H1 (cell line): ENCODE results near the gene NPBWR2. TPM values are rescaled to one million over a fixed set of nuclear protein-coding genes. Genes with fewer than 3 reads are reported as not detected.

Experiments
- SIRT6 ChIP-seq: IDR thresholded peaks from one replicate; pipeline ENCODE4 v1.7.1; 2012; ENCODE audit warnings: low read length, inconsistent platforms
- TBP ChIP-seq: IDR thresholded peaks from 2 replicates; pipeline ENCODE4 v1.6.1; 2011; ENCODE audit warnings: low read depth, low read length, improper control_type of control experiment
- polyA plus RNA-seq, 7 experiments: library from polyadenylated mRNA; depleted of rRNA in 3 of 7; stranded (reverse) in 5 of 7; unstranded in 2 of 7; fragments of >200 nt in 5 of 7; fragments of 200-250 nt in 2 of 7; gene quantifications; 1 replicate in 5 of 7; 2 replicates in 1 of 7; 4 replicates in 1 of 7; pipeline versions ENCODE4 v1.2.1 to v1.2.3, GENCODE V29; 2011 to 2013; ENCODE audit warnings: missing spikeins in 2 of 7, mixed read lengths in 2 of 7
- total RNA-seq: library from RNA; stranded (reverse); fragmentation: NEBNext Ultra II Directional; extraction: Animal tissue kit (Norgen Biotek cat#: 25700); gene quantifications from 2 replicates; pipeline ENCODE4 v1.2.1, GENCODE V29; 2021

The NPBWR2 gene
- total and polyA plus RNA-seq, 2 of the 8 experiments (the other 6 are each of a cell fraction or from before 2014, with no cell fraction given), result not detected

GRCh38 chr20:64062596-64063388 lies 44.6 kb downstream of the NPBWR2 start, which contains the start of gene TCEA2 (continued):
- no peak; the same call in 1 of the 2 replicates for TF ChIP-seq TBP
- no peak for TF ChIP-seq SIRT6
- TF ChIP-seq, all 59 proteins: peak for 15
